Kidney epithelial cell (primary cell): ENCODE results near the gene DGKI. TPM values are rescaled to one million over a fixed set of nuclear protein-coding genes. Genes with fewer than 3 reads are reported as not detected.

Source experiments
- DNase-seq: peaks from one replicate; pipeline ENCODE4 v3.0.0-alpha.2; 2010; ENCODE audit warnings: low read depth
- H3K27me3 ChIP-seq: 2 replicates; pipeline ENCODE4 v1.6.0; 2011; ENCODE audit warnings: low read length; ENCODE audit not compliant: control insufficient read depth, insufficient read depth
- H3K36me3 ChIP-seq: 2 replicates; pipeline ENCODE4 v1.5.1; 2011; ENCODE audit warnings: low read length; ENCODE audit not compliant: control insufficient read depth, insufficient read depth
- H3K4me3 ChIP-seq: 2 replicates; pipeline ENCODE4 v1.5.1; 2011; ENCODE audit warnings: low read depth, mild to moderate bottlenecking, control low read depth, low read length
- total RNA-seq: library from RNA; depleted of rRNA; stranded (reverse); fragments of >200 nt; gene quantifications from 2 replicates; pipeline ENCODE4 v1.2.3, GENCODE V29; 2015
- TF ChIP-seq, protein P1 (sequence below): IDR thresholded peaks from 2 replicates; pipeline ENCODE4 v1.5.1; 2011; ENCODE audit warnings: mild to moderate bottlenecking, moderate library complexity, low read length, control low read depth, inconsistent platforms; ENCODE audit not compliant: insufficient read depth, poor library complexity, severe bottlenecking

DGKI gene
- total RNA-seq, 1 donor from 2014 or later, result 3.5 TPM

DNA sequence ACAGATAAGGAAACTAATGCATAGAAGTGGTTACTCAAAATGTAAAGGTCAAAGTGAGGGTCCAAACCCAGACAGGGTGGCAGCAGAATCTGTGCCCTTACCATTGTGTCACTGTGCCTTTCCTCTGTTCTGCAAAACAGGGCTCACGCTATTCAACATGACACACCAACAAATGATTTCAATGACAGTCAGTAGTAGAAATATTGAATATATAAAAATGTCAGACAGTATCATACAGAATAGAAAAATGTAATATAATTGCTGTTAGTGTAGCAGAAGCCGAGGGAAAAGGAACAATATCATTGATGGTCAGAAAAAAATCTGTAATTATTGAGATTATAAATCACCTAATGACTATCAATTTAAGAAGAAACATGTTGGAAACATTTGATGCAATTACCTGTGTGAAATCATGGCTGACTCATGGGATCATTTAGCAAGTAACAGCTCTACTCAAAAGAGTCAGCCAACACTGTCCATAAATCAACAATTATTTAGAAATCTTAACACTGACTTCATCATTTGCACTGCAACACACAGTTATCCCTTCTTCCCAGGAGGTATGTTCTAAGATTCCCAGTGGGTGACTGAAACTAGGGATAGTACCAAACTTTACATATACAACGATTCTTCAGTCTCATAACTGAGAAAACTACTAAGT lies 198.7 kb downstream of the DGKI start:
- H3K4me3 ChIP-seq, result no peak overlapping the region
- TF ChIP-seq, protein P1, sequence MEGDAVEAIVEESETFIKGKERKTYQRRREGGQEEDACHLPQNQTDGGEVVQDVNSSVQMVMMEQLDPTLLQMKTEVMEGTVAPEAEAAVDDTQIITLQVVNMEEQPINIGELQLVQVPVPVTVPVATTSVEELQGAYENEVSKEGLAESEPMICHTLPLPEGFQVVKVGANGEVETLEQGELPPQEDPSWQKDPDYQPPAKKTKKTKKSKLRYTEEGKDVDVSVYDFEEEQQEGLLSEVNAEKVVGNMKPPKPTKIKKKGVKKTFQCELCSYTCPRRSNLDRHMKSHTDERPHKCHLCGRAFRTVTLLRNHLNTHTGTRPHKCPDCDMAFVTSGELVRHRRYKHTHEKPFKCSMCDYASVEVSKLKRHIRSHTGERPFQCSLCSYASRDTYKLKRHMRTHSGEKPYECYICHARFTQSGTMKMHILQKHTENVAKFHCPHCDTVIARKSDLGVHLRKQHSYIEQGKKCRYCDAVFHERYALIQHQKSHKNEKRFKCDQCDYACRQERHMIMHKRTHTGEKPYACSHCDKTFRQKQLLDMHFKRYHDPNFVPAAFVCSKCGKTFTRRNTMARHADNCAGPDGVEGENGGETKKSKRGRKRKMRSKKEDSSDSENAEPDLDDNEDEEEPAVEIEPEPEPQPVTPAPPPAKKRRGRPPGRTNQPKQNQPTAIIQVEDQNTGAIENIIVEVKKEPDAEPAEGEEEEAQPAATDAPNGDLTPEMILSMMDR, result no peak
- DNase-seq, result no peak

DNA sequence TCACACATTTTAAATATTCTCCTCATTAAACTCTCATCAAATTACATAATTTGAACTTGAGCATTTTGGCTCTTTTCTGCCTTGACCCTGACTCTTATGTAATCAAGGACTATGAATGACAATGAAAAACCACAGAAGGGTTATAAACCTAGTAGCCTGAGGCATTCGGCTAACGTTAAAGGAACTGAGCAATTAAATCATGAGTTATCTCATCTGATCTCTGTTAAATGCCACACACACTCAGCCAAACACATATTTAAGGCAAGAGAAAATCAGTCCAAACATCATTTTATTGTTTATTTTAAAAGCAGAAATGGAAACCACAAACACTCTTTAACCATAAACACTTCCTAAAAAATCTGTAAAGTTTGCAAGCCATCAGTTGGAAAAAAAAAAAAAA lies 204.3 kb downstream of the DGKI start:
- no peak overlapping the region for H3K4me3 ChIP-seq
- DNase-seq, result no peak
- no peaks in the 10 kb centered on the region for H3K27me3 ChIP-seq
- TF ChIP-seq, protein P1, result no peak
- no peaks in the 10 kb centered on the region for H3K36me3 ChIP-seq

More for the DNA sequence above, 198.7 kb downstream of the DGKI start:
- Histone ChIP-seq H3K27me3 (no peaks in the 10 kb centered on the region), H3K36me3 (no peaks in the 10 kb centered on the region)

DNA sequence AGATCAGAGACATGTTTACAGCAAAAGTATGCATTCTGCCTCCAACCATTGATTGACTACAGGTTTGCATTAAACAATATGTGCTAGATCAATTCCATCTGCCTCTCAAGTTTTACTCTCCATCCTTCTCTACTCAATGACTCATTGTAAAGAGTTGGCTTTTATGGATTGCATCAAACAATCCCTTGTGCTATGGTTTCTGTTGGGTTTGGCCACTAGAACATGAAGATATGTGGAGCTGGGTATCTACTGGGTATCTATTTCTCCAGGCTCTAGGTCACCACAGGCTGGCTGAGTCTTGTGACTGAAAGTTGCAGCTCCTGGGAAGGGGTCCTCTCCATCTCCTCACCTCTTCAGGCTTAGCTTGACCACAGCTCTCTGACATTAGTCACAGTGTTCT lies 204.7 kb downstream of the DGKI start:
- DNase-seq, result no peak
- Histone ChIP-seq H3K4me3 (no peak overlapping the region), H3K27me3 (no peaks in the 10 kb centered on the region), H3K36me3 (no peaks in the 10 kb centered on the region)
- TF ChIP-seq, protein P1, result no peak

DNA sequence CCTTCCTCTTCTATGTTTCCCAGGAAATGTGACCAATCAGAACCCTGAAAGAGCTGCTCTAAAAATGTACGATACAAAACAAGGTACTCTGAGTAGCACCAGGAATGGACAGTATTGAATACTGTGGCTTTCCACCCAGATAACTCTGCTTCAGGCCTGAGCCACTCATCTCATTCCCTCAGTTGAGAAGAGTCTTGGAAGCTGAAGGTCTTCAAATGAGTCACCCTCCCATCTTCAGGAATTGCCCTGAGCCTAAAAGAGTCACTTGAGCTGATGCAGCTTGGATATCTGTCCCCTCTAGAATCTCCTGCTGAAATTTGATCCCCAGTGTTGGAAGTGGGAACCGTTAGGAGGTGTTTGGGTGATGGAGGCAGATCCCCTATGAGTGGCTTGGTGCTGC lies 210.4 kb downstream of the DGKI start:
- H3K27me3 ChIP-seq, result no peaks in the 10 kb centered on the region
- H3K36me3 ChIP-seq, result no peaks in the 10 kb centered on the region

DNA sequence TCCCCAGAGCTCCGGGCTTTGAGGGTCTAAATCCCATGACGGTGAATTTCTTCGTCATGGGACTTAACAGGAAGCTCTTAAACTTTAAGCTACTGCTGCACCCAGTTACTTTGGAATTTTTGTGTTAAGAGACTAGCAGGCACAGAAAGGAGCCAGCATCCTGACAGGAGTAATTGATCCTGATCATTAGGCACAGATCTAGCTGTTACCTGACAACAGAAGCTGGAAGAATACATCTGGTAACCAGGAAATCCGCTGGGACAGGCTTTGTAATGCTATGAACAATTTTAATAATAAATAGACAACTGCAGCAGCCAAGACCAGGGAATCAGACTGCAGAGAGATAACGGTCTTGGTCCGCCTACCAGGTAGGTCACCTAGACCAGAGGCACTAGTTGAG lies 210.9 kb downstream of the DGKI start:
- no peaks in the 10 kb centered on the region for H3K36me3 ChIP-seq
- no peak for DNase-seq
- TF ChIP-seq, protein P1, result no peak
- no peaks in the 10 kb centered on the region for H3K27me3 ChIP-seq
- no peak overlapping the region for H3K4me3 ChIP-seq

More for the DNA sequence above, 210.4 kb downstream of the DGKI start:
- TF ChIP-seq, protein P1, result no peak
- no peak for DNase-seq
- no peak overlapping the region for H3K4me3 ChIP-seq

DNA sequence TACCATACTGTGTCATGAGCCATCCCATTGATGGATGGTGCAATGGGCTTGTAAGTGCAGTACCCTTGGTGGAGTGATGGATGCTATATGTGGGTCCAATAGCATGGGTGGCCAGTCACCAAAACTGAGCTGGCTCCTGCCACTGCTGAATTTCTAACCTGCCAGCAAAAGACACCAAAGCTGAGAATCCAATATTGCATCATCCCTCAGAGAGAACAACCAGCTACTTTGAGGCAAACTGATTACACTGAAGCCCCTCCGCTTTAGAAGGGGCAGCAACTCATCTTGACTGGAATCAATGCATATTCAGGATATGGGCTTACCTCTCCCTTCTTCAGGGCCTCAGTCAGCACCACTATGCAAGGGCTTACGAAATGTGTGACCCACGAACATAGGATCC lies 211.6 kb downstream of the DGKI start:
- H3K4me3 ChIP-seq, result no peak overlapping the region
- no peaks in the 10 kb centered on the region for H3K36me3 ChIP-seq
- DNase-seq, result no peak
- TF ChIP-seq, protein P1, result no peak
- no peaks in the 10 kb centered on the region for H3K27me3 ChIP-seq
